Left renal pelvis (tissue), 4 donors: ENCODE measurements around the gene ELF3. TPM values are rescaled to one million over a fixed set of nuclear protein-coding genes. Genes with fewer than 3 reads are reported as not detected.
"Not testable (repeated sequence)": the region's sequence is repeated elsewhere in the genome, so short reads cannot be mapped to it uniquely, and the experiment has no call there.

Experiments
- DNase-seq, 4 donors: peaks; one replicate each; pipeline ENCODE4 v3.0.0-alpha.2; 2013; ENCODE audit warnings: low read depth in 4 of 4, low spot score in 3 of 4
- polyA plus RNA-seq, 4 donors: library from polyadenylated mRNA; unstranded; fragments of 120-200 nt; gene quantifications; one replicate each; pipeline ENCODE4 v1.2.1, GENCODE V29; 2013; ENCODE audit not compliant: insufficient read length in 4 of 4

The ELF3 gene
- polyA plus RNA-seq, 4 donors, result 1.2 to 143 (median 66.5) TPM

- DNase-seq, result no peak
These were observed 23.8 kb downstream of the ELF3 start for GRCh38 chr1:202034149-202034682.

GRCh38 chr1:202034683-202035462, 24.5 kb downstream of the ELF3 start:
- peak in 3 of 4 donors; percentile 77 to 84 (median 82) for DNase-seq

GRCh38 chr1:202036595-202037387, 26.4 kb downstream of the ELF3 start:
- no peak for DNase-seq

- no peak for DNase-seq
These were observed 27.4 kb downstream of the ELF3 start for GRCh38 chr1:202037706-202038296.

- DNase-seq, result no peak
These were observed 28.4 kb downstream of the ELF3 start for GRCh38 chr1:202038688-202039346.

DNA sequence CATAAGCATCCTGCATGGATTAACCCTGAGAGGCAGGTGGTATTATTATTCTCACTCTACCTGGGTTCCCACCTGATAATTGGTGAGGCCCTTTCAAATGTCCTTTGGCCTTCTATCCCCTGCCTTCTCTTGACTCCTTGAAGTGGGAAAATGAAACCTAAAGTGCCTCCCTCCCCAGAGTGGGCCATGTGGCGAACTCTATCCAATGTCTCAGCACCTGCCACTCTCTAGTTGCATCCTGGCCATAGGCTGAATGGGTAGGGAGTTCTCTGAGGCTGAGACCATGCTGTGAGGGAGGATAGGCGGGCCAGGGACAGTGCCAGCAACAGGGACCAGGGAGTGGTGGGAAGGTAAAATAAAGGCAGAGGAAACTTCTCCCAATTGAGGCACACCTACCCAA, 35.3 kb downstream of the ELF3 start:
- DNase-seq, result no peak

GRCh38 chr1:202046227-202046626, 35.8 kb downstream of the ELF3 start:
- peak in 2 of 4 donors; percentile 45 to 48 for DNase-seq

- DNase-seq, result no peak
These were observed 36.6 kb downstream of the ELF3 start for GRCh38 chr1:202046748-202047708.

GRCh38 chr1:202047977-202048376, 37.6 kb downstream of the ELF3 start:
- DNase-seq, result no peak

DNA sequence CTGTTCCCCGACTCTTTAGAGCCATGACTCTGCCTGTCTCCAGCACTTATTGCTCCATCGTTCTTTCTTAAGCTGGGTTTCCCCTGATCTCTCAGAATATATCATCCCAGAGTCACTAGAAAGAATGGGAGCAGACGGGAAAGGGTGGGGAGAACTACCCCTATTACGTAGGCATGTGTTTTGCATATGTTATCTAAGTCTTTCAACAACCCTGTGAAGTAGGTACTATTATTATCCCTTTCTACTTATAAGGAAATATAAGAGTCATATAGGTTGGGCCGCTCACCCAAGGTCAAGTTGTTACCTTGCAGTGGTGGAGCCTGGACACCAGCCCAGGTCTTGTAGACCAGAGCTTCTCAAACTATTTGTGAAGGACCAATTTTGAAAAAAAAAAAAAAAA, 38.7 kb downstream of the ELF3 start:
- DNase-seq, result no peak

GRCh38 chr1:202054094-202054493, 43.7 kb downstream of the ELF3 start:
- DNase-seq, result no peak

GRCh38 chr1:202054673-202055072, 44.3 kb downstream of the ELF3 start:
- DNase-seq, result not testable (repeated sequence)

GRCh38 chr1:202056644-202057334, 46.4 kb downstream of the ELF3 start:
- no peak for DNase-seq

GRCh38 chr1:202057335-202057704, 46.9 kb downstream of the ELF3 start:
- not testable (repeated sequence) for DNase-seq

- DNase-seq, result no peak
These were observed 47.9 kb downstream of the ELF3 start for GRCh38 chr1:202058001-202058908.

DNA sequence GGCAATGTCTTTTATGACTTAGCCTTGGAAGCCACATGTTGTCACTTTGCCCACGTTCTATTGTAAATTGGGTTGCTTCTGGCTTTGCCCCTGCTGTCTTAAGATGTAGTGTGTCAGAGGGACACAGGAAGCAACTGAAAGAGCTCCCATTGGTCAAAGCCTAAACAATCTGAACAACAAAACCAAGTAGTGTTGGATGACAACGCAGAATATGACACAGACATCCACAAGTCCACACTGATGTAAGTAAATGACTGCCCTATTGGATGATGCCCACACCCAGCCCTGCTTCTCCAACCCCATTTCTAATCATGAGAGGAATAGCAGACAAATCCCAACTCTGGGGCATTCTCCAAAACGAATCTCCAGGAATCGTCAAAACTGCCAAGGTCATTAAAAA, 50.7 kb downstream of the ELF3 start:
- DNase-seq, result no peak

- not testable (repeated sequence) for DNase-seq
These were observed 51.4 kb downstream of the ELF3 start for GRCh38 chr1:202061787-202062186.

DNA sequence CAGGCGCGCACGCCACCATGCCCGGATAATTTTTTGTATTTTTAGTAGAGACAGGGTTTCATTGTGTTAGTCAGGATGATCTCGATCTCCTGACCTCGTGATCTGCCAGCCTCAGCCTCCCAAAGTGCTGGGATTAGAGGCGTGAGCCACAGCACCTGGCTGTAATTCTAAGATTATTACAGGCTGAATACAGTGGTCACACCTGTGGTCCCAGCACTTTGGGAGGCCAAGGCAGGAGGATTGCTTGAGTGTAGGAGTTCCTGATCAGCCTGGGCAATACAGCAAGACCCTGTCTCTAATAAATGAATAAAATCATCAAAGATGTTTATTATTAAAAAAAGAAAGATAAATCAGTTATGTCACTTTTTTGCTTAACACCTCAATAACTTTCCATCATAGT, 52.2 kb downstream of the ELF3 start:
- not testable (repeated sequence) for DNase-seq
